GM19099 (cell line): ENCODE results near the gene DUOXA2.

ENCODE experiments used
- POLR2A ChIP-seq: IDR thresholded peaks from 3 replicates; pipeline ENCODE4 v1.6.1; 2011; ENCODE audit warnings: low read depth; ENCODE audit not compliant: insufficient read length; ENCODE audit errors: extremely low read depth

The DUOXA2 gene

GRCh38 chr15:45099549-45100165 lies 14.5 kb upstream of the DUOXA2 start:
- no peak for TF ChIP-seq POLR2A

- TF ChIP-seq POLR2A, result no peak
Observed at GRCh38 chr15:45100884-45101625, 13.1 kb upstream of the DUOXA2 start.

DNA sequence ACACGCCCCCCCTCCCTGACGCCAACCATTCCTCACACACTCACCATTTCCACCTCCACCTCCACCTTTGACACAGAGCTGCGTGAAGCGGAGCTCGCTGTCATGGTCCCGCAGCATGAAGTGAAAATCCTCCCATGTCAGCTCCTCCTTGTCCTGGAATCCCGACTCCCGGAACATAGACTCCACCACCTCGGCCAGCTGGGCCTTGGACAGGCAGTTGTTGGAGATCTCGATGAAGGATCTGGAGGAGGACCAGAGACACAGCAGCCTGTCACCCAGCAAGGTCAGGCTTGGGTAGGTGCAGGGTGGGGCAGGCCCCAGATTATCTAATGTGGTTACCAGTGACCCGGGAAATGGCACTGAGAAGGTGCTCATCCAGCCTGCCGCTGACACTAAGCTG lies 12.4 kb upstream of the DUOXA2 start:
- TF ChIP-seq POLR2A, result no peak

- no peak for TF ChIP-seq POLR2A
Observed at GRCh38 chr15:45102226-45102625, 11.9 kb upstream of the DUOXA2 start.

DNA sequence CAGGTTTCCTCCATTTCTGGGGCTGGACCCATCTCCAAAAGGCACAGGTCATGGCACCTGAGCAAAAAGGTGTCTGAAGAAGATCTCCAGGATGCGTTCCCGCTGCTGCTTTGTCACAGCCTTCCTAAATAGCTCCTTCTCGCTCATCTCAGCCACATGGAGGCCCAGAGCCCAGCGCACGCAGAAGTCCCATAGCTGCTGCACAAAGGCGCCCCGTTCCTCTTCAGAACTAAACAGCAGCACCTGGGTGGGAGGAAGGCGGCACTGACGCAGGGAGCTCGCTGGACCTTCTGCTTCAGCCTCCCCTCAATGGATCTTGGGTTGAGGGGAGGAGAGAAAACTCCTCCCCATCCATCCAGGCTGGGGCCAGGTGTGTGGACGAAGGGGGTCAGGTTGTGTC lies 8.5 kb upstream of the DUOXA2 start:
- TF ChIP-seq POLR2A, result no peak

DNA sequence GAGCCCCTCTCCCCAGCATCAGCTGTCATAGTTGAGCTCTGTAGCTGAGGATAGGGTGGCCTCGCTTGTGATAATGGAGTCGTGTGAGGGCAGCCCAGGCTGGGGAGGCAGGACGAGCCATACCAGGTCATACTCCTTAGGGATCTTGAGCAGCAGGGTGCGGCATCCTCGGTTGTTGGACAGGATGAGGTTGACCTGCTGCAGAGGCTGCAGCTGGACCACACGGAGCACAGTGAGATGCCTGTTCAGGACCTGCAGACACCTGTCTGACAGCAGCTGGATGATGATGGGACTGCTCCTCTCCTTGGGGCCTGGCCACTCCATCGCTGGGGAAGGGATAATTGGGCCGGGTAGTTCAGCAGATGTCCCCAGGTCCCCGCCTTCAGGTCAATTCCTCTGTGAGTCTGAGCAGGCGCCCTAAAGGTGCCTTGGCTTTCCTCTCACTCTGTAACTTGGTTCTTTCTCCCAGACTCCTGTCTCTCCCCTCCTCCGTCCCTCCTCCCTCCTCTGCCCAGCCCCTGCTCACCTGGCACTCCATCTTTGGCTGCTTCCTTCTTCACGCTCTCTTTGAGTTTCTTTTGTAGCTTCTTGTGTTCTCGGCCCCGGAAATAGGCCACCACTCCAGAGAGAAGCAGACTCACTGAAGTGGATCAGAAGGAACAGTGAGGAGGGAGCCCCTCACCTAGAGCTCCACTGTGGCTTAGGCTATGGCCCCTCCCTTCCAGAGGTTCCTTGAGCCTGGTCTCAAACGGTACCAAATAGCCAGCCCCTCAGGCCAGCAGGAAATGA lies 7.9 kb upstream of the DUOXA2 start:
- no peak for TF ChIP-seq POLR2A

GRCh38 chr15:45107941-45108630 lies 6.0 kb upstream of the DUOXA2 start:
- TF ChIP-seq POLR2A, result no peak

DNA sequence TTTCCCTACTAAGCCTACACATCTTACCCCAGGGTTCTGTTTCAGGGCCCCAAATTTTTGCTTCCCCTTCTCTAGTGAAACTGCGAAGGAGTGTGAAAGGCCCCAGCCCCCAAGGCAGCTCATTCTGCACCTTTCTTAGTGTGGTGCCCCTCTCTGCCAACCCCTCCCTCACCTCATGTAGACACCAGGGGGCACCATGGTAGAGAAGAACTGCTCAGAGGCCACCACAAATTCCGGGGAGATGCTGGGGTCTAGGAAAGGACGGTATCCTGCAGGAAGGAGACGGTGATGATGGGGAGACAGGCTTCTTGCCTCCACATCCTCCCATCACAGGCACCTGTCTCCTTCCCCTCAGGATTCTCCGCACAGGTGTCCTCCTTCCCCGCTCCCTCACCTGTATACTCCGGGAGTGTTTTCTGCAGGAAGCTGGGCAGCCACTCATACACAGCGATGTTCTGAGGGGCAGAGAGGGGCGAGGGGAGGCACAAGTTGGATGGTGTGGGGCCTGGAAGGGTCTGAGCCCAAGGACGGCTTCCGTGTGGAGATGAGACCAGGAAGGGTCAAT lies 3.8 kb upstream of the DUOXA2 start:
- no peak for TF ChIP-seq POLR2A

DNA sequence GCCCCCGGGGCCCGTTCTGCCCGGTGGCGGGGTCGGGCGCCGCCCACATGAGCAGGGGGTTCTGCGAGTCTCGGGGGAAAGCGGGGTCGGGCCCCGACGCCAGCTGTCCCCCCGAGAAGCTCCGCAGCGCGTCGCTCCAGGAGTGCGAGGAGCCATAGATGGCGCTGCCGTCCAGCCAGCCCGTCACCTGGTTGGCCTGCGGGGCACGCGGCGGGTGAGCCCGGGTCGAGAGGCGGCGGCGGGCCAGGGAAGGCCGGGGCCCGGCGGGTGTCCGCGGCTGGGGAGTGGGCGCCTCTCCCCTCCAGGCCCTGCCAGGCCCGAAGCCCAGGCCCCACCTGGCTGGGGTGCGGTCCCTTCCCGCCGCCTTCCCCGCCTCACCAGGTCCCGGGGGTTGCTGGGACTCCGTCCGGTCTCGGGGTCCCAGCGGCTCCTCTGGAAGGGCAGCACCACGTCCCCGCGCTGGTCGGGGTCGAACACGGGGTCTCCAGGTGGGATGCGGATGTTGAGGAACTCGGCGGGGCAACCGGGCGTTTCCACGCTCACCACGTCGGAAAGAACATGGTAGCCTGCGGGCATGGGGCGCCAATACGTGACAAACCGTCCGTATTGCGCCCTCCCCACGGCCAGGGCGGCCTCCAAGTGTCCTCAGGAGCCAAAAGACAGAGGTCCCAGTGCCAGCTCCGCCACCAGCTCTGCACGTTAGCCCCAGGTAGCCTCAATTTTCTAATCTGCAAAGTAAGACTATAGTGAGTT lies 2.6 kb upstream of the DUOXA2 start:
- no peak for TF ChIP-seq POLR2A

DNA sequence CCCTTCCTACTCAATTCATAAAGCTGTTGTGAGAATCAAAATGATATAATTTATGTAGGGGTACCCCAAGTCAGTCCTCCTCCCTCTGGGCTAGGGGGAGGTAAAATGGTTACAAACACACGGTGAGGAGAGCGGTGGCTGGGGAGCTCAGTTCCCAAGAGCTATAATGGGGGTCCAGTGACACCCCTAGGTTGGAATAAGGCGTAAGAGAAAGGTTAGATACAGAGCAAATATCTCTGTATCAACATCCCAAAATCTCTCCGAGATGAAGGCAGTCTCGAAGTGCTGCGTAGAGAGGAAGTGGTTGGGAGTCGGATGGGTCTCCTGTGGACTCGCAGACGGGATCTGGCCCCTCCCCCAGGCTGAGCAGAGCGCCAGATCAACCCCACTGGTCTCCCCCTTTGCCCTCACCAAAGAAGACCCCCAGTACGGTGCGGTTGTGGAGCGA lies 2.0 kb upstream of the DUOXA2 start:
- TF ChIP-seq POLR2A, result no peak

GRCh38 chr15:45112591-45113379 lies 1.3 kb upstream of the DUOXA2 start:
- TF ChIP-seq POLR2A, result no peak

GRCh38 chr15:45113380-45113990 lies 641 bp upstream of the DUOXA2 start:
- TF ChIP-seq POLR2A, result no peak

- no peak for TF ChIP-seq POLR2A
Observed at GRCh38 chr15:45114751-45115085, 592 bp downstream of the DUOXA2 start.
